Measurements from ENCODE around the gene ITPKB.

ITPKB gene

GRCh38 chr1:226709953-226710352, 29.1 kb downstream of the ITPKB start:
- DNase-seq (ENCODE audit: low read depth in 1 of 2, low spot score in 1 of 2) = no peak
- no peak overlapping the region for H3K27ac ChIP-seq (replicated peaks)
- TF ChIP-seq REST (IDR thresholded peaks at IDR 0.05; ENCODE audit: insufficient replicate concordance, low read depth) = no peak
- TF ChIP-seq GABPA (IDR thresholded peaks at IDR 0.05; ENCODE audit: low read depth) = no peak
- no peak for TF ChIP-seq CTCF (IDR thresholded peaks at IDR 0.05; ENCODE audit: insufficient read depth, low read length)
- no peak for TF ChIP-seq SPI1 (IDR thresholded peaks at IDR 0.05; ENCODE audit: borderline replicate concordance, low read depth)
- TF ChIP-seq POLR2AphosphoS5 (IDR thresholded peaks at IDR 0.05; ENCODE audit: low read depth) = no peak
- H3K4me3 ChIP-seq (replicated peaks; ENCODE audit: insufficient read depth, low read length) = no peak overlapping the region
- H3K27me3 ChIP-seq (ENCODE audit: insufficient read depth, poor library complexity, severe bottlenecking) = no peaks in the 10 kb centered on the region

- TF ChIP-seq GABPA (IDR thresholded peaks at IDR 0.05; ENCODE audit: low read depth) = no peak
- no peak for TF ChIP-seq POLR2AphosphoS5 (IDR thresholded peaks at IDR 0.05; ENCODE audit: low read depth)
- TF ChIP-seq CTCF (IDR thresholded peaks at IDR 0.05; ENCODE audit: insufficient read depth, low read length) = no peak
- TF ChIP-seq SPI1 (IDR thresholded peaks at IDR 0.05; ENCODE audit: borderline replicate concordance, low read depth) = no peak
- TF ChIP-seq REST (IDR thresholded peaks at IDR 0.05; ENCODE audit: insufficient replicate concordance, low read depth) = no peak
- H3K4me3 ChIP-seq (replicated peaks; ENCODE audit: insufficient read depth, low read length) = no peak overlapping the region
- DNase-seq (ENCODE audit: low read depth in 1 of 2, low spot score in 1 of 2) = no peak
- H3K27me3 ChIP-seq (ENCODE audit: insufficient read depth, poor library complexity, severe bottlenecking) = no peaks in the 10 kb centered on the region
- no peak overlapping the region for H3K27ac ChIP-seq (replicated peaks)
Observed at GRCh38 chr1:226708967-226709396, 30.1 kb downstream of the ITPKB start.

- Histone ChIP-seq H3K27ac (replicated peaks) (no peak overlapping the region), H3K27me3 (ENCODE audit: insufficient read depth, poor library complexity, severe bottlenecking) (no peaks in the 10 kb centered on the region), H3K4me3 (replicated peaks; ENCODE audit: insufficient read depth, low read length) (no peak overlapping the region)
- no peak for DNase-seq (ENCODE audit: low read depth in 1 of 2, low spot score in 1 of 2)
- TF ChIP-seq POLR2AphosphoS5 (IDR thresholded peaks at IDR 0.05; ENCODE audit: low read depth) = no peak
- no peak for TF ChIP-seq CTCF (IDR thresholded peaks at IDR 0.05; ENCODE audit: insufficient read depth, low read length)
- no peak for TF ChIP-seq GABPA (IDR thresholded peaks at IDR 0.05; ENCODE audit: low read depth)
- no peak for TF ChIP-seq REST (IDR thresholded peaks at IDR 0.05; ENCODE audit: insufficient replicate concordance, low read depth)
- TF ChIP-seq SPI1 (IDR thresholded peaks at IDR 0.05; ENCODE audit: borderline replicate concordance, low read depth) = no peak
Observed at GRCh38 chr1:226708342-226708780, 30.7 kb downstream of the ITPKB start.
